OCI-LY7 (cell line): ENCODE measurements around the gene DYNLT2B. TPM values are rescaled to one million over a fixed set of nuclear protein-coding genes. Genes with fewer than 3 reads are reported as not detected.

Source experiments
- Bru-seq: library from RNA; stranded (reverse); fragments of 400-500 nt; gene quantifications from one replicate; lab custom pipeline; 2021; lab: Mats Ljungman, UMichigan
- BruChase-seq, 2 experiments: library from RNA; stranded (reverse); fragments of 400-500 nt; gene quantifications; one replicate each; lab custom pipeline; 2021; lab: Mats Ljungman, UMichigan
- BruUV-seq: library from RNA; stranded (reverse); fragments of 400-500 nt; replicated peaks from 2 replicates; lab custom pipeline; 2021; lab: Mats Ljungman, UMichigan
- CTCF ChIA-PET: fragments of 300-600 bp; sonication (Branson Sonifier 250); formaldehyde crosslinking; loops from one replicate; lab custom pipeline; 2022; ENCODE audit warnings: antibody characterized with exemption; ENCODE audit not compliant: unreplicated experiment; lab: Charles Lee
- POLR2A ChIA-PET: fragments of 300-600 bp; sonication (Branson Sonifier 250); formaldehyde crosslinking; loops from one replicate; lab custom pipeline; 2022; ENCODE audit warnings: antibody characterized with exemption; lab: Charles Lee
- DNase-seq: peaks from one replicate; pipeline ENCODE4 v3.0.0-alpha.2; 2015; ENCODE audit warnings: low spot score
- H2AFZ ChIP-seq: fragments of 200-600 bp; sonication (generic), shearing (Covaris generic); 2 replicates; pipeline ENCODE4 v1.6.1; 2014; ENCODE audit warnings: mild to moderate bottlenecking, antibody characterized with exemption, low read length, moderate library complexity
- H3K27ac ChIP-seq: fragments of 200-600 bp; sonication (generic); 2 replicates; pipeline ENCODE4 v1.5.1; 2014; ENCODE audit warnings: mixed run types, low read depth, mild to moderate bottlenecking, moderate library complexity, low read length, inconsistent platforms; ENCODE audit not compliant: poor library complexity, severe bottlenecking
- H3K36me3 ChIP-seq: fragments of 200-600 bp; sonication (generic); 2 replicates; pipeline ENCODE4 v1.6.1; 2014; ENCODE audit warnings: mild to moderate bottlenecking, antibody characterized with exemption, low read length, moderate library complexity, mixed read lengths; ENCODE audit not compliant: insufficient read depth
- H3K4me1 ChIP-seq: fragments of 200-600 bp; sonication (generic); 2 replicates; pipeline ENCODE4 v1.5.1; 2014; ENCODE audit warnings: mild to moderate bottlenecking, low read length; ENCODE audit not compliant: insufficient read depth, poor library complexity, severe bottlenecking
- H3K4me2 ChIP-seq: fragments of 200-600 bp; sonication (generic); 2 replicates; pipeline ENCODE4 v1.6.1; 2014; ENCODE audit warnings: mild to moderate bottlenecking, low read length
- H3K4me3 ChIP-seq: fragments of 200-600 bp; sonication (generic); 2 replicates; pipeline ENCODE4 v1.5.1; 2014; ENCODE audit warnings: mild to moderate bottlenecking, low read depth, low read length; ENCODE audit not compliant: poor library complexity, severe bottlenecking
- H3K79me2 ChIP-seq: fragments of 200-600 bp; sonication (generic); 2 replicates; pipeline ENCODE4 v1.6.1; 2016; ENCODE audit warnings: low read depth, mild to moderate bottlenecking, low read length, moderate library complexity, mixed read lengths; ENCODE audit not compliant: insufficient read depth
- H3K9me2 ChIP-seq: fragments of 200-600 bp; sonication (generic); 2 replicates; pipeline ENCODE4 v1.6.1; 2016; ENCODE audit warnings: mild to moderate bottlenecking, low read length, mixed read lengths; ENCODE audit not compliant: insufficient read depth
- H3K9me3 ChIP-seq: fragments of 200-600 bp; sonication (generic); 2 replicates; pipeline ENCODE4 v1.6.1; 2014; ENCODE audit warnings: mild to moderate bottlenecking, mixed run types, low read length, mixed read lengths
- H4K20me1 ChIP-seq: fragments of 200-600 bp; sonication (generic); 2 replicates; pipeline ENCODE4 v1.6.1; 2014; ENCODE audit warnings: mild to moderate bottlenecking, antibody characterized with exemption, low read length, moderate library complexity, mixed read lengths; ENCODE audit not compliant: insufficient read depth
- EZH2phosphoT487 ChIP-seq: fragments of 200-600 bp; sonication (generic); IDR thresholded peaks from 2 replicates; pipeline ENCODE4 v1.6.1; 2018; ENCODE audit warnings: low read depth, borderline replicate concordance, mild to moderate bottlenecking, mixed run types, antibody characterized with exemption, low read length, moderate library complexity, mixed read lengths
- intact Hi-C: fragments of 100-400 bp; cut with micrococcal nuclease; formaldehyde crosslinking; loops from one replicate; pipeline ENCODE4 v1.10.0; 2022; ENCODE audit not compliant: unreplicated experiment
- long read RNA-seq: library from polyadenylated mRNA; stranded (forward); transcript quantifications from one replicate; pipeline ENCODE4 v2.0.0, GENCODE V29; 2022
- total RNA-seq, 2 experiments: library from RNA; depleted of rRNA in 1 of 2; stranded (reverse); fragments of >200 nt in 1 of 2; shearing (Covaris generic) in 1 of 2; gene quantifications; 2 replicates each; pipeline ENCODE4 v1.2.3, GENCODE V29; 2014 to 2022
- TF ChIP-seq, protein P1 (sequence below): fragments of 200-600 bp; sonication (generic); conservative IDR thresholded peaks from 2 replicates; pipeline ENCODE4 v1.5.1; 2014; ENCODE audit warnings: mild to moderate bottlenecking, antibody characterized with exemption, low read length, moderate library complexity, mixed read lengths

DYNLT2B gene
- total RNA-seq (2014; rRNA removed; shearing (Covaris generic)), result 17.9 and 18.1 TPM in 2 replicates
- 21.5 and 25.5 TPM in 2 replicates for total RNA-seq (2022)
- percentile 70 among the genes with signal in this experiment for Bru-seq, nascent RNA
- BruChase-seq, experiment 1, labeled RNA remaining after a 6-hour chase, result percentile 81 among the genes with signal in this experiment
- percentile 75 among the genes with signal in this experiment for BruChase-seq, experiment 2, labeled RNA remaining after a 2-hour chase
- long read RNA-seq, transcript TCTEX1D2-201 (5 exons, 673 nt), result major isoform, 33 of 38 reads
- long read RNA-seq, partial matches to known transcripts, result 0 of 38 reads
- long read RNA-seq, other reads (novel, unspliced or antisense), result 4 of 38 reads

DNA sequence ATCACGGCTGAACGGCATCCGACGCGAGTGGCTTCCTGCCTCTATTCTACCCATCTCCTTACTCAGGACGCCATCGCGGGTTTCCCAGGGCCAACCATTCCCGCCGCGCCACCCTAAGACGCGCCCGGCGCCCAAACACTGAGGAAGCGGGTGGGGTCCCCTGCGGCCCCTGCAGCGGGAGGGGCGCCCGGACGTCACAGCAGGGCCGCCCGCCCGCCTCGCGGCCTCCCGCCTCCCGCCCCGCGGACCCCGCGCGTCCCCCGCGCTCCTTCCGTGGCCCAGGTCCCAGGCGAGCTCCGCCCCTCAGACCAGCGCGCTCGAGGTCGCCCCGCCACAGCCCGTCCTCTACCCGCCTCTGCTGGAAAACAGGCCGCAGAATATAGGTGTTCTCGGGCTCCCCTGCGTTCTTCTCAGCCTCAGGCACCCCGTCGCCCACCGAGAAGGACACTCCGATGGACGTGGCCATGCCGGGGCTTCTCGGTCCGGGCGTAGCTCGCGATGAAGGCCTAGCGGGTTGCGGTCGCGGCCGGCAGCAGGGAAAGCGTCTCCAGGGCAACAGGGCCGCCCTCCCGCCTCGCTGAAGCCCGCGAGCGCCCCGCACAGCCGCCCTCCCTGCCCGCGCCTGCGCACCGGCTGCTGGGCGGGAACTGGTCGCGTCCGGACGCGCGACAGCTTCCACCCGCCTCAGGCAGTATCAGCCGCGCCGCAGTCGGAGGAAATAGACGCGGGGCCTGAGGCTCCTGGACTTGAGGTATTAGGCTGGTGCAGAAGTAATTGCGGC, at the start of gene DYNLT2B:
TSS of gene DYNLT2B (minus strand) at position 554 of the 781 bp plus-strand sequence. CDS start at position 466, 88 bp downstream.
- BruUV-seq, result no TSS peak
- H3K4me2 ChIP-seq, result peak within 1 kb of the TSS; percentile 63
- ChIA-PET POLR2A (interaction anchor here (0.7 to 1.3 kb wide), 5 partner anchors 10 to 192 kb away, joined by 3 to 6 read pairs (median 4); partner anchors contain the start of gene UBXN7), CTCF (interaction anchor here (0.6 to 0.9 kb wide), 3 partner anchors 36 to 223 kb away, joined by 3 to 5 read pairs (median 4); no protein-coding TSS in a partner anchor)
- H3K79me2 ChIP-seq, result peaks cover 6% of the 10 kb centered on the region; the same call in 1 of the 2 replicates
- H4K20me1 ChIP-seq, result no peaks in the 10 kb centered on the region
- no peaks in the 10 kb centered on the region for H3K9me2 ChIP-seq
- no peak for TF ChIP-seq EZH2phosphoT487
- TF ChIP-seq, protein P1, sequence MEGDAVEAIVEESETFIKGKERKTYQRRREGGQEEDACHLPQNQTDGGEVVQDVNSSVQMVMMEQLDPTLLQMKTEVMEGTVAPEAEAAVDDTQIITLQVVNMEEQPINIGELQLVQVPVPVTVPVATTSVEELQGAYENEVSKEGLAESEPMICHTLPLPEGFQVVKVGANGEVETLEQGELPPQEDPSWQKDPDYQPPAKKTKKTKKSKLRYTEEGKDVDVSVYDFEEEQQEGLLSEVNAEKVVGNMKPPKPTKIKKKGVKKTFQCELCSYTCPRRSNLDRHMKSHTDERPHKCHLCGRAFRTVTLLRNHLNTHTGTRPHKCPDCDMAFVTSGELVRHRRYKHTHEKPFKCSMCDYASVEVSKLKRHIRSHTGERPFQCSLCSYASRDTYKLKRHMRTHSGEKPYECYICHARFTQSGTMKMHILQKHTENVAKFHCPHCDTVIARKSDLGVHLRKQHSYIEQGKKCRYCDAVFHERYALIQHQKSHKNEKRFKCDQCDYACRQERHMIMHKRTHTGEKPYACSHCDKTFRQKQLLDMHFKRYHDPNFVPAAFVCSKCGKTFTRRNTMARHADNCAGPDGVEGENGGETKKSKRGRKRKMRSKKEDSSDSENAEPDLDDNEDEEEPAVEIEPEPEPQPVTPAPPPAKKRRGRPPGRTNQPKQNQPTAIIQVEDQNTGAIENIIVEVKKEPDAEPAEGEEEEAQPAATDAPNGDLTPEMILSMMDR, result peak; percentile 28; the same call in 1 of the 2 replicates
- no peaks in the 10 kb centered on the region for H3K9me3 ChIP-seq
- peak within 1 kb of the TSS; percentile 68 for H2AFZ ChIP-seq
- peaks cover 5% of the 10 kb centered on the region for H3K4me1 ChIP-seq
- H3K27ac ChIP-seq, result peak within 1 kb of the TSS; percentile 61
- 0 out of 2 replicates have a peak, but pooled peaks cover 3% of the 10 kb centered on the region for H3K36me3 ChIP-seq
- intact Hi-C loops, result loop anchor here (1.0 to 5.0 kb wide), 2 partner anchors 113 to 184 kb away; partner anchors contain the start of gene RNF168
- peak; percentile 89 for DNase-seq
- peak within 1 kb of the TSS; percentile 75 for H3K4me3 ChIP-seq

DNA sequence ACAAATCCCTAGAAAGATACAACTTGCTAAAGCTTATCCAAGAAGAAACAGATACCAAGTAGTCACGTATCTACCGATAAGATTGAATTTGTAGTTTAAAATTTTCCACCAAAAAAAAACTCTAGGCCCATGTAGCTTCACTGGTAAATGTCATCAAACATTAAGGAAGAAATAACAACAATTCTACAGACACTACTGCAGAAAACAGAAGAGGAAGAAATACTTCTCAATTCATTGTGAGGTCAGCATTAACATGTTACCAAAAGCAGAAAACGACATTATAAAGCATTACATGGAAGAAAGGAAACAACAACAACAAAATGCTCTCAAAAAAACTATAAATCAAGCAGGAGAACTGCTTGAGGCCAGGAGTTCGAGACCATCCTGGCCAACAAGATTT, 47.7 kb upstream of the DYNLT2B start:
- no peak overlapping the region for H3K27ac ChIP-seq
- no TSS peak for BruUV-seq
- no peak for DNase-seq

More for the DNA sequence above, 47.7 kb upstream of the DYNLT2B start:
- Histone ChIP-seq H3K9me3 (no peaks in the 10 kb centered on the region), H3K79me2 (no peaks in the 10 kb centered on the region), H3K9me2 (no peaks in the 10 kb centered on the region), H2AFZ (no peak overlapping the region), H3K4me3 (no peak overlapping the region), H3K36me3 (peaks cover 58% of the 10 kb centered on the region), H3K4me2 (no peak overlapping the region), H4K20me1 (no peaks in the 10 kb centered on the region), H3K4me1 (no peaks in the 10 kb centered on the region)
- ChIA-PET CTCF (no interaction called here), POLR2A (interaction anchor here (0.6 to 1.8 kb wide), 5 partner anchors 16 to 1567 kb away, joined by 3 to 7 read pairs (median 5); no protein-coding TSS in a partner anchor)
- TF ChIP-seq, protein P1, result no peak
- TF ChIP-seq EZH2phosphoT487, result no peak
- intact Hi-C loops, result no loop called here
